HG02884 (cell line): ENCODE measurements around the gene DOCK11.

Experiments used
- ATAC-seq: cut with Tn5 transposase; IDR thresholded peaks from one replicate; pipeline ENCODE4 v1.9.1; 2021; ENCODE audit warnings: mild to moderate bottlenecking, moderate library complexity; ENCODE audit not compliant: unreplicated experiment

Gene DOCK11

GRCh38 chrX:118623062-118623461 lies 127.4 kb downstream of the DOCK11 start:
- ATAC-seq = no peak

- ATAC-seq = no peak
Observed at GRCh38 chrX:118626346-118626745, 130.7 kb downstream of the DOCK11 start.

DNA sequence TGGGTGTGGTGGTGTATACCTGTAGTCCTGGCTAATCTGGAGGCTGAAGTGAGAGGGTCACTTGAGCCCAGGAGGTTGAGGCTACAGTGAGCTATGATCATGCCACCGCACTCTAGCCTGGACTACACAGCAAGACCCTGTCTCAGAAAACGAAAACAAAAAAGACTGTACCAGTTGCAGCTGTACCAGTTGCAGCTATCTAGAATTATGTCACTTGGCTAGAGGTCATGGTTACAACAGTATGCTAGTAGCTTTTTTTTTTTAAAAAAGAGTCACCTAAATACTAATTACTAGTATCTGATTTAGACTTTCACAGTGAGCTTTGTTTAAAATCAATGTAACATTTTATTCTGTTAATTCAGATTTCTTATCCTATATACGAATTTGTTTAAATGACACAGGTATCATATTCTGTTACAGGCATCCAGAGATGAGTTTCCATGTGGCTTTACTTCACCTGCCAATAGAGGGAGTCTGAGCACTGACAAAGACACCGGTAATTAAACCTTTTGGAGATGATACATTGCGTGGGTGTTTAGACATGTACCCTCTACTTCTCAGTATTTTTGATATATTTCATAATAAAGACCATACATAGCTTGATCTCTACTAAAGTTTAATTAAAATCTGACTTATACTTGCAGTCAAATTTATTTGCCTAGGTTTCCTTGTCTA lies 131.6 kb downstream of the DOCK11 start:
- ATAC-seq = no peak

GRCh38 chrX:118630848-118631247 lies 135.2 kb downstream of the DOCK11 start:
- ATAC-seq = no peak

- peak; percentile 41 for ATAC-seq
Observed at GRCh38 chrX:118631586-118631985, 136.0 kb downstream of the DOCK11 start.

- peak; percentile 58 for ATAC-seq
Observed at GRCh38 chrX:118632862-118633261, 137.2 kb downstream of the DOCK11 start.

DNA sequence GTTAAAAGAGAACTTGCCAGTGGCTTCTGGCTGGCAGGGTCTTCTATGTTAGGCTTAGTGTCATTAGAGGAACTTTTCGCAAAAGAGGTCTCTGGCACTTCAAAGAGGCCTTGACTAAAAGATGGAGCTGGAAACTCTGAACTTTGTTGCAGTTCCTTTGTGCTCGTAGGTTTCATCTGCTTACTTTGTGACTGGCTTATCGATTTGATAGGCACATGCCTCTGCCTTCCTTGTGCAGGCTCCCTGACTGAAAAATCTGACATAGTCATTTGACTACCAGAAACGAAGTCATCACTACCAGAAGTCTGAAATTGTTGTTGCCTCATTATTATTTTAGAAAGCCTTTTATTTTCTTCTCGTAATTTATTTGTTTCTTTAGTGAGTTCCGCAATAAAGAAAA lies 137.9 kb downstream of the DOCK11 start:
- ATAC-seq = no peak

DNA sequence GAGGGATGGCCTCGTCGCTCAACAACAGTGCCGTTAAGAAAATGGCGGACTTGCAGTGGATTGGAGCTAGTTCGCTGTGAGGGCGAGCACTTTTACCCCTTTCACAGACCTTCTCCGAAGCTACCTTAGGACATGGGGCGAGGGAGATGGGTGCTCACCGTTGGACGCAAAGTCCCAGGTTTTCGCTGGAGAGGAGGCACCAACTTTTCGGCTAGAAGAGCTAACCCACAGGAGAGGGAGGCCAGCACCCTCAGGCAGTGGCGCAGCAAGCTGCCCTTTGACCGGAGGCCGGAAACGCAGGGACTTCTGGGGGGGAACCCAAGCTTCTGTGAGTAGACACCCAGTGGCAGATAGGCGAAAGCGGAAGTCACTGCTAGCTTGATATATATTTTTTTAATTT lies 138.7 kb downstream of the DOCK11 start:
- no peak for ATAC-seq

- ATAC-seq = no peak
Observed at GRCh38 chrX:118637997-118638396, 142.4 kb downstream of the DOCK11 start.

- ATAC-seq = no peak
Observed at GRCh38 chrX:118644378-118644777, 148.8 kb downstream of the DOCK11 start.

DNA sequence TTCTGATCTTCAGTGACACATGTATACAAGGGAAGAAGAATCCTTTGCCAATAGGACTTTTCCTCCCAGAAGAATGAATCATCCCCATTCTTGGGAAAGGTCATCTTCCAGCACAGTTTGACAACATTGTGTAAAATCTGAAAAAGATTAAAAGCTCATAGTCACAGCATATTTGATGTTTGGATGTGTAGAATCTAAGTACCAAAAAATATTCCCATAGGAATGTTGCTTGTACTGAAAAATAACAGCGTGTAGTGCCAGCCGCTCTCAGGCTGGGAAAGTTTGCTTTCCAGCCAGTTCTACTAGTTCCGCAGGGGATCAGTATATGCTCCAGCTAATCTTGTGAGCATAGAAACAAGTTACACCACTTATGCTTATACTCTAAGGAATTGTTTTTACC lies 157.1 kb downstream of the DOCK11 start:
- ATAC-seq = no peak

DNA sequence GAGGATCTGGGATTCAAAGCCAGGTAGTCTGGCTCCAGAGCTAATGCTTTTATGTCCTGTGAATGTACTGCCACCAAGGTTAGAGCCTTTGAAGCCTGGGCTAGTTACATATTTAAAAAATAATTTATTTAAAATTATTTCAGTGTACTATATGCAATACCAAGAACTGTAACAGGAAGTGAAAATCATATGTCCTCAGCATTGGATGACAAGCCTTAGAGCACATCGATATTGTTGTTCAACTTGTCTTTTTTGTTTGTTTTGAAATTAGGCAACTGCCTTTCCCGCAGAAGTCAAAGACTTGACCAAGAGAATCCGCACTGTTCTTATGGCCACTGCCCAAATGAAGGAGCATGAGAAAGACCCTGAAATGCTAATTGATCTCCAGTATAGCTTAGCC lies 158.7 kb downstream of the DOCK11 start:
- ATAC-seq = no peak

DNA sequence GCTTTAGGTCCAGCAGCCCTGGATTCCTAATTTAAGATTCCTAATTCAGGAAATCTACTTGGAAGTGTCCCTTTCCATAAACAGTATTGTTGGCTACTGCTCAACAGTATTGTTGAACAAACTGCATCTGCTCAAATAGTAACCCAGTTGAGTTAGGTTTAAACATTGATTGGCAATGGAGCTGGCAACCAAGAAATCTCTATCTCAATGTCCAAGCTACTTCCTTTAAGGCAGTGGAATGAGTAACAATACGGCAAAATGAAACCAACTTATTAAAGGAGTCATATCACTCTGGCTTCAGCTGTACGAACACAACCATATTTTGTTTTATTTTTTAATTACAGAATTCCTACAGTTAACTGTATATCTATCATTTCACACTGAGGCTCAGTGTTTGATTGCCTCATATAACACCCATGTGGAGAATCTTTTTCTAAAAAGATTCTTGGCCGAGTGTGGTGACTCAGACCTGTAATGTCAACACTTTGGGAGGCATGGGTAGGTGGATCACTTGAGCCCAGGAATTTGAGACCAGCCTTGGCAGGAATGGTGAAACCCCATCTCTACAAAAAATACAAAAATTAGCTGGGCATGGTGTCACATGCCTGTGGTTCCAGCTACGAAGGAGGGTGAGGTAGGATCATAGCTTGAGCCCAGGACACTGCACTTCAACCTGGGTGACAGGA lies 160.1 kb downstream of the DOCK11 start:
- ATAC-seq = no peak

GRCh38 chrX:118657413-118657812 lies 161.8 kb downstream of the DOCK11 start:
- ATAC-seq = no peak

DNA sequence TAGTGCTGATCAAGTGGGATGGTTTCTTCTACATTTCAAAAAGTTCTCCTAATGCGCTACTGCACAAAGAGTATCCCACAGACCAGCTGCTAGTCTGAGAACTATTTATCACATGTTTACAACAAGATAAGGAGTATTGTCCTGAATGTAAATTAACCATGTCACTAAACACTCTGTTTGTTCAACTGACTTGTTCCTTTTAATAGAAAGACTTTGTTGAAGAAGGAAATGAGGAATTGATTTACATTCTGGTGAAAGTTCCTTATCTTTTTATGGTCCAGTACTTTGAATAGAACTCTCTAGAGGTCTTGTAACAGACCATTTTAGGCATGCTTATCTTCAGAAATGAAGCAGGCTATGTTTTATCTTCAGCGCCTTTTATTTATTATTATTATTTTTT lies 164.5 kb downstream of the DOCK11 start:
- no peak for ATAC-seq

- no peak for ATAC-seq
Observed at GRCh38 chrX:118665204-118665603, 169.6 kb downstream of the DOCK11 start.

DNA sequence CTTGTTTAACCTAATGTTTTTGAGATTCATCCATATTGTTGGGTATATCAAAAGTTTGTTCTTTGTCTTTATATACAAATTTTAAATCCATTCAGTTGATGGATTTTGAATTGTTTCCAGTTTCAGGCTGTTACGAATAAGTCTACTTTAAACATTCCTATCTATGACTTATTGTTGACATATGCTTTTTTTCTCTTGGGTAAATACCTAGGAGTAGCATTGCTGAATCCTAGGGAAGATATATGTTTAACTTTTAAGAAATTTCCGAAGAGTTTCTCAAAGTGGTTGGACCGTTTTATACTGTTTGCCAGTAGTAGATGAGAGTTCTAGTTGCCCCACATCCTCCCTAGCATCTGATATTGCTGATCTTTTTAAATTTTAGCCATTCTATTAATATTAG lies 170.9 kb downstream of the DOCK11 start:
- no peak for ATAC-seq

DNA sequence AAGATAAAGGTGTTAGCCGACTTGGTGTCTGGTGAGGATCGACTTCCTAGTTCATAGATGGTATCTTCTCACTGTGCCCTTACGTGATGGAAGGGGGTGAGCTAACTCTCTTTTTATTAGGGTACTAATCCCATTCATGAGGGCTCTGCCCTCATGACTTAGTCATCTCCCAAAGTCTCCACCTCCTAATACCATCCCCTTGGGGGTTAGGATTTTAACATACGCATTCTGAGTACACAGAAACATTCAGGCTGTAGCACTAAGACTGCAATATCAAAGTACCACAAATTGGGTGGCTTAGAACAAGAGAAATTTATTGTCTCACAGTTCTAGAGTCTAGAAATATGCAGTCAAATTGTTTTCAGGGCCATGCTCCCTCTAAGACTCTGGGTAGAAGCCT lies 173.8 kb downstream of the DOCK11 start:
- ATAC-seq = no peak

DNA sequence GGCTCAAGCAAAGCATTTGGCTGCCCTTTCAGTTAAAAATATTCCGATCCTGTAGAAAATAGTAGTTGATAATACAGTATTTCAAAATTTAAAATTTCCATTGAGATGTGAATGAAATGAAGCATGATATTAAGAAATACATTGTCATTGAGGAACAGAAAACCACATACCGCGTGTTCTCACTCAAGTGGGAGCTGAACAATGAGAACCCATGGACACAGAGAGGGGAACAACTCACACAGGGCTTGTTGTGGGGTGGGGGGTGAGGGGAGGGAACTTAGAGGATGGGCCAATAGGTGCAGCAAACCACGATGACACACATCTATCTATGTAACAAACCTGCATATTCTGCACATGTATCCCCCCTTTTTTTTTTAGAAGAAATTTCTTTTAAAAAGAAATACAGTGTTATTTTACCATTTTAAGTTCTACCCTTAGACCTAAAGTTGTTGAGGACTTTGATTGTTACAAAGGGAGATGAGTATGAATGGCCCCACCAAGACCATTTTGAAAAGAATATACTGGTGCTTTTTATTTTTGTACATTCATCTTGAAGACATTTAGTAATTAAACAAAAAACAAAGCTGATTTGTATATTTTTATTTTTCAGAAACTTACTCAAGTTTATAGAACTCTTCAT lies 179.8 kb downstream of the DOCK11 start:
- no peak for ATAC-seq

GRCh38 chrX:118675966-118676349 lies 180.3 kb downstream of the DOCK11 start:
- no peak for ATAC-seq

- no peak for ATAC-seq
Observed at GRCh38 chrX:118677318-118677717, 181.7 kb downstream of the DOCK11 start.

GRCh38 chrX:118679290-118679689 lies 183.7 kb downstream of the DOCK11 start:
- ATAC-seq = no peak
